Choroid plexus epithelial cell (primary cell): Measurements from ENCODE around the gene PTCH2.

Experiments
- DNase-seq: peaks from one replicate; pipeline ENCODE4 v3.0.0-alpha.2; 2010; ENCODE audit warnings: low read depth
- H3K4me3 ChIP-seq: 2 replicates; pipeline ENCODE4 v1.5.1; 2011; ENCODE audit warnings: low read depth, mild to moderate bottlenecking, control low read depth, low read length, moderate library complexity
- CTCF ChIP-seq: conservative IDR thresholded peaks from 2 replicates; pipeline ENCODE4 v1.5.1; 2011; ENCODE audit warnings: low read depth, mild to moderate bottlenecking, control low read depth, inconsistent platforms, low read length, moderate library complexity

Gene PTCH2

GRCh38 chr1:44867801-44868200 lies 24.7 kb upstream of the PTCH2 start:
- no peak overlapping the region for H3K4me3 ChIP-seq
- TF ChIP-seq CTCF: no peak
- no peak for DNase-seq

- TF ChIP-seq CTCF: no peak
- H3K4me3 ChIP-seq: no peak overlapping the region
- DNase-seq: peak; percentile 71
These were observed 19.9 kb upstream of the PTCH2 start for GRCh38 chr1:44862829-44863401.

GRCh38 chr1:44860891-44861425 lies 17.9 kb upstream of the PTCH2 start:
- DNase-seq: peak; percentile 37
- TF ChIP-seq CTCF: no peak

GRCh38 chr1:44860331-44860730 lies 17.3 kb upstream of the PTCH2 start:
- no peak for TF ChIP-seq CTCF
- H3K4me3 ChIP-seq: no peak overlapping the region
- no peak for DNase-seq

More at GRCh38 chr1:44860891-44861425, 17.9 kb upstream of the PTCH2 start:
- no peak overlapping the region for H3K4me3 ChIP-seq

GRCh38 chr1:44857446-44857845 lies 14.4 kb upstream of the PTCH2 start:
- no peak overlapping the region for H3K4me3 ChIP-seq
- TF ChIP-seq CTCF: no peak
- no peak for DNase-seq

GRCh38 chr1:44855742-44856141 lies 12.7 kb upstream of the PTCH2 start:
- DNase-seq: no peak
- TF ChIP-seq CTCF: no peak
- no peak overlapping the region for H3K4me3 ChIP-seq

GRCh38 chr1:44854970-44855369 lies 11.9 kb upstream of the PTCH2 start:
- no peak for DNase-seq
- no peak for TF ChIP-seq CTCF
- no peak overlapping the region for H3K4me3 ChIP-seq
